Airway epithelial cell (primary cell): Measurements from ENCODE around the gene FAM110D. TPM values are rescaled to one million over a fixed set of nuclear protein-coding genes. Genes with fewer than 3 reads are reported as not detected.

Source experiments
- total RNA-seq: library from RNA; depleted of rRNA; stranded (reverse); fragments of >200 nt; gene quantifications from 2 replicates; pipeline ENCODE4 v1.2.3, GENCODE V29; 2015

FAM110D gene
- total RNA-seq, result not detected in 2 replicates

DNA sequence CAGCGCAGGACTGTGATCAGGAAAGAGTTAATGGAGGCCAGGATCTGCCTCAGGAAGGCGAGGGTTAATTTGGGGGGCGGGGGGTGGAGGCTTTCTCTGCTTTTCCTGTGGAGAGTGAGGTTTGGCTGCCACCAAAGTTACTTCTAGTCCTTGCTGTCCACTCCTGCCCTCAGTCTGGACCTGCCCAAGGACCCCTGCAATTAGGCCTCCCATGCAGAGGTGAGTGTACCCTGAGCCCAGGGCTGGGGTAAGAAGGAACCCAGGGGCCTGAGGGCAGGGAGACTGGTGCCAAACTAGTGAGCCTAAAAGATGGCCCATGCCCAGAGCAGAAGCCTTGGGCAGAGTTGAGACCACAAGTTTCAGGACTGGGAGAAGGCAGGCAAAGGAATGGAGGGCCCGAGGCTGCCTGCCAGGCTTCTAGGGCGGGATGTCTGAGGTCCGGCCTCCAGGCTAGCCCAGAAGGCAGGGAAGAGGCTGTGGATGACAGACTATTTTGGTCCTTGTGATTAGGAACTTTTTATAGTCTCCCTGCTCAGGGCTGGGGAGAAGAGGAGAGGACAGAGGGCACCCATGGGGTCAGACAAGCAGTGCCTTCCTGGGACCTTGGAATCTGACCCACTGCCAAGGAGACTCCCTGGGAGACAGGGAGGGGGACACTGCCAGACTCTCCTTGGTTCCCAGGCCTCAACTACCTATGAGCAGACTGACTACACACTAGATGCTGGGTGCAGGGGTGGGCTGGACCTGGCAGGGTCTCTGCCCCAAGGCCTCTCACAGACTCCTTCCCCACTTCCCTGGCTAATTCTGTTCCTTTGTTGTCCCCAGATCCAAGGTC is at the start of gene FAM110D:
Gene FAM110D (plus strand): TSS at position 172 of the 835 bp plus-strand sequence. CDS start 2,213 bp downstream, outside the sequence.

DNA sequence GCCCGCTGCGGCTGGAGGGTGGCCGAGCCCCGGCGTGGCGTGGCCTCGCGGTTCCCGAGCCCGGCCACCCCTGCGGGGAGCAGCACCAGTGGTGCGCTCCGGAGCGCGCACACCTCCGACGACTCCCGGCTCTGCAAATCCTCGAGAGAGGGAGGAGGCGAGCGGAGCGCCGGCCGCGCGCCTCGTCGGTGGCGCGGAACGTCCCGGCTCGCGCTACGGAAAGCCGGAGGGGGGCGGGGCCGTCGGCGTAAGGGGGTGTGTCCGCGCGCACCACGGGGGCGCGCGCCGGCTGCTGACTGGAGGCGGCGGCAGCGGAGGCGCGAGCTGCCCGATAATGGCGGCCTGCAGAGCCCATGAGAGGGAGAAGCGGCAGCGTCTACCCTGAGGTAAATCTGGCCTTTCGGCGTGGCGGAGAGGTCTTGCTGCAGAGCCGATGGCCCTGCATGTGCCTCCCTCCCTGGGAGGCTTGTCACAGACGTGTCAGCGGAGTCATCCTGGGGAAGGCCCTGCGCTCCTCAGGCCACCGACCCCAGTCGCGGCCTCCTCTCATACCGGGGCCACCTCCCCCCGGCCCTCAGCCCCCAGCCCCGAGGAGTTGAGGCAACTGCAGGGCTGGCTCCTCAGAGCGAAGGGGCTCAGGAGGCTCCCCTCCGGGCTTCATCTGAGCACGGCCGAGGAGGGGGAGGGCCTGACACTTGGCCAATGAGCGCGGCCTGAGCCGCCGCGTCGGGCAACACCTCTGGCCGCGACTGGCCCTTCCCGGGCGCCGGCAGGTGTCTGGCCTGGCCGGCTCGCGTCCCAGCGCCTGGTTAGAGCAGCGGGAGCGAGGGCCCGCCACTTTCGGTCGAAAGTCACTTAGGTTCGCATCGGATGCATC is 47.1 kb upstream of the FAM110D start, which contains the start of gene PDIK1L:
Gene PDIK1L (plus strand): TSS at position 295 of the 877 bp plus-strand sequence. CDS start 2,485 bp downstream, outside the sequence.

DNA sequence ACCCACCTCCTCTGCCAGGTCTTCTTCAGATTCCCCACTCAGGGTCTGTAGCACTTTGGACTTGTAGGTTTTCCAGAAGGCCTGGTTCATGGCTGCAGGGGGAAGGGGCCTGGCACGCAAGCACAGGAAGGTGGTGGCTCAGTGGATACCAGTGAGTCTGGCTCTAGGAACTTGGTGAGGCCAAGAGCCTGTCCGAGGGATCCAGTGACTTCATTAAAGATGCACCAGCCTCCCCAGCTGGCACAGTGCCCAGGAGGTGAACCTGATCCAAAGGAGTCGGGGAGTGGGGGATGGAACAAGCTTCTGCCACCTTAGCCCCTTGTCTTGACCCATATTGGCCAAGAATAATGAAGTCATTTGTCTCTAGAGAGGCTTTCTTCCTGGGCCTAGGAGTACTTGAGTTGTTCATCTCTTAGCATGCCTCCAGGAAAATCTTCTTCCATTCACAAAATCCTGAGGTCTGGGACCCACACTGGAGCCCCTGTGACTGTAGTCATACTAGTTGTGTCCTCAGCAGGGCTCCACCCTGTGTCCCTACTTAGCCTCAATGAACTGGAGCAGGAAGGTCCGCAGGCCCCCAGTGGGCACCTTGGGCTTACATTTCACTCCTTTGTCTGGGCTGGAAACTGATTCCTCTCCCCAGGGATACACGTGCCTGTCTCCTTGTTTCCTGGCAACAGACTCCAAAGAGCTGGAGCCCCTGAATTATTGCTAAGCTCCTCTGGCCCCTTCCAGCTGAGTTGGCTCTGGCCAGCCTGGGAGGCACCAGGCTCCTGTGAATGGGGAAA is 9.7 kb downstream of the FAM110D start, which contains the start of gene C1orf232:
Gene C1orf232 (minus strand): TSS at position 554 of the 788 bp plus-strand sequence. CDS start 464 bp downstream, at position 90.

DNA sequence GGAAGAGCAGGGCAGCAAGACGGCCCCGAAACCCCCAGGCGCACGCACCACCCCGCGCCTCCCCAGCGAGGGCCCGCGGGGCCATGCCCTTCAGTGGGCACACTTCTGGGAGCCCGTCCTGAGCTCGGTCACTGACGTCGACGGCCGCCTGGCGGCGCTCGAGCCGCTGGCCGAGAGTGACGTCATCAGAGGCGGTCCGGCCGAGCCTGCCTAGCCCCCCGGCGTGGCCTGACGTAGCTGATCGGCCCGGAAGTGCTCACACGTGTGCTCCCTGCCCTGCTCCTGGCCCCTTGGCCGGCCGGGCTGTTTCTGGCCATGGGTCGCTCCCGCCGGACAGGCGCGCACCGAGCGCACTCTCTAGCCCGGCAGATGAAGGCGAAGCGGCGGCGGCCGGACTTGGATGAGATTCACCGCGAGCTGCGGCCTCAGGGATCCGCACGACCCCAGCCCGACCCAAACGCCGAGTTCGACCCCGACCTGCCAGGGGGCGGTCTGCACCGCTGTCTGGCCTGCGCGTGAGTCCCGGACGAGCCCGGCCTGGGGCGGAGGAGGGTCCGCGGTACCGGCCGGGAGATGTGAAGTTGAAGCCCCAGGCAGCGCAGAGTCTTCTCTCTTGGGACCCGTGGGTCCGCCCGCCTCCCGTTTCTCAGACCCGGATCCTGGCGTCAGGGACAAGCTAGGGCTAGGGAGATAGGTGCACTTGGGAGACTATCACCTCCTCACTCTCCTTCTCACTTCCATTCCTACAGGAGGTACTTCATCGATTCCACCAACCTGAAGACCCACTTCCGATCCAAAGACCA is 11.0 kb downstream of the FAM110D start, which contains the start of gene ZNF593:
Gene ZNF593 (plus strand): TSS at position 240 of the 803 bp plus-strand sequence. CDS start 76 bp downstream, at position 316.

DNA sequence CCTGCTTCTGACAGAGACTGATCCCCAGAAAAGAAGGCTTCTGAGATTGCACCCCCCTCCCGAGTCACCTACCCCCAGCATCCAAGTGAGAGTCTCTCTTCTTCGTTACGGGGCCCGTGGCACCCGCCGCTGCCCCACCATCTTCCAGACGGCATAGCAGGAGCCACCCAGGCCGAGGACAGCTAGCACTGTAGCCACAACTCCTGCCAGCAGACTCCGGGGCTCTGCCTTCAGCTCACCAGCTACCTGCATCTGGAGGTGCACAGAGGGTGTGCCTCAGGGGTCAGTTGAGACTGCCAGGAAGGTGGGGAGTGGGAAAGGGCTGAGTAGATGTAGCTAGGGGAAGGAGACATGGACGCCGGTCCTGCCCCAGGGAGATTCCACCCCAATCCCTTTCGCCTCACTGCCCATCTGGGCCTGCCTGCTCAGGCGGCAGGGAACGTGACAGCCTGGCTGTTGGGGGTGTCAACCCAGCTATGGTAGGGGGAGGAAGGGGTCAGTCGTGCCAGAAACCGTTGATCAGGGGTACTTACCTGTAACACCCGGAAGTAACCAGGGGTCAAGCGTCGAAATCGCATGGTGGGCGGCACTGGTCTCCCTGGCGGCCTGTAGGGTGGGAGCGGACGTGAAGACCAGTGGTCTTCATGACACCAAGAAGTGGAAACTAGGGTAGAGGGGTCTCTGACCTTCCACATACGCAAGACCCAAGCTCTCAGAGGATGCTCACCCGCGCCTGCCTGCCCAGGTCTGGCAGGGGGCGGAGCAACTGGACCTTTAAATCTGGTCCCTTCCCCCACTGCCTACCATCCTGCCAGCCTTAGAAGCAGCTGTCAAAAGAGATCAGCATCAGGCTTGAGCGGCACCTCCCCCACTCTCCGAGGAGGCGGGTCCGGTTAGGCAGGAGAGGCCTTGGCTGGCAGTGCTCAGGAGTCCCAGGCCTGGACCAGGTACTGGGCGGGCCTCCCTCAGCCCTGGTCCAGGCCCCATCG is 12.5 kb downstream of the FAM110D start, which contains the start of gene ZNF593OS:
Gene ZNF593OS (minus strand): TSS at position 749 of the 989 bp plus-strand sequence. CDS start 171 bp downstream, at position 578.

DNA sequence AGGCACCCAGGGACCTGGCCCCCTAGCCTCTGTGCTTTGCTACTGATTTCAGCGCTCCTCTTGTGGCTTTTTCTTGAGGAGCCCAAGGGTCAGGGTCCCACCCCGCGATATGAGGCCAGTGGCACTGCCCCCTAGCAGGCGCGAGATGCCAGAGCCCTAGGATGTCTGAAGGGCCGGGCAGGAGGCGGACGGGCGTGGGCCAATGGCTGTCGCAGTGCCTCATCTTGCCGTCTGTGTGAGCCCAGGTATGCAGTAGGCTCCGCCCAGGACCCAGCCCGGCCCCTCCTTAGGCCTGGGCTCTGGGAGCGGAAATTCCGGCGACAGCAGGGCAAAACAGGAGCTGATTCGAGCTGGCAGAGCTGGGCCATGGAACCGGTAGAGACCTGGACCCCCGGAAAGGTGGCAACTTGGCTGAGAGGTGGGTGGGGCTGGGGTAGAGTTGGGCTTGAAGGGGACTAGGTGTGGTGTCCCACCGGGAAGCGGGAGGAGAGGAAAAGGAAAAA is 18.4 kb downstream of the FAM110D start, which contains the start of gene CNKSR1:
Gene CNKSR1 (plus strand): TSS at position 310 of the 503 bp plus-strand sequence. CDS start 57 bp downstream, at position 367.

DNA sequence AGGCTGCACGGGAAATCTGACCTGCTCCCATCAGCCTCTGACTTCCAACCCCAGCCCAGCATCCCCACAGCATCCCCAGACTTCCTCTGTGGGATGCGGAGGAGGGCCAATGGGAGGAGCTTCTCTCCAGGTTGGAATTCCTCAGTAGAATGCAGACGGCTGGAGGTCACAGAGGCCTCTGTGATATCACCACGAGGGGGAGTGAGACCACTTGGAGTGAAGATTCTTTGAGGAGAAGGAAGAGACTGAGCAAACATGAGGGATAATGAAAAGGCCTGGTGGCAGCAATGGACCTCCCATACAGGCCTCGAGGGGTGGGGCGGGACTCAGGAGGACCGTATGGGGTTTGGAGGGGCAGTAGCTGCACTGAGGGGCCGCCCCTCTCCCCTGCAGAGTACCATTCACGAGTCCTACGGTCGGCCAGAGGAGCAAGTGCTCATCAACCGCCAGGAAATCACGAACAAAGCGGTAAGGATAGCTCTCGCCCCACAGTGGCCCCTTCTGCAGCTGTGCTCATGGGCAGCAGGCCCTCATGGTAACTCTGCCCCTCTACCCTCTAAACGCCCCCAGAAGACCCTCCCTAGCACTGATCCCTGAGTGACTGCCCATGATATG is 31.6 kb downstream of the FAM110D start, which contains the start of gene CATSPER4:
Gene CATSPER4 (plus strand): TSS at position 230 of the 615 bp plus-strand sequence. CDS start 26 bp downstream, at position 256.

Other genes starting within 250 kb of the FAM110D start
- 12.0 and 12.6 TPM in 2 replicates for gene PAFAH2, start 161.0 kb upstream of the FAM110D start, total RNA-seq
- not detected in 2 replicates for gene EXTL1, start 137.3 kb upstream of the FAM110D start, total RNA-seq
- not detected in 2 replicates for gene SLC30A2, start 113.0 kb upstream of the FAM110D start, total RNA-seq
- gene TRIM63, start 91.4 kb upstream of the FAM110D start, total RNA-seq, result not detected in 2 replicates
- 4.2 and 4.4 TPM in 2 replicates for gene PDIK1L, start 47.3 kb upstream of the FAM110D start, total RNA-seq
- gene C1orf232, start 9.9 kb downstream of the FAM110D start, total RNA-seq, result not detected in 2 replicates
- gene ZNF593, start 10.8 kb downstream of the FAM110D start, total RNA-seq, result 41.9 and 54.0 TPM in 2 replicates
- not detected in 2 replicates for gene ZNF593OS, start 12.8 kb downstream of the FAM110D start, total RNA-seq
- 16.8 and 31.6 TPM in 2 replicates for gene CNKSR1, start 18.4 kb downstream of the FAM110D start, total RNA-seq
- gene CATSPER4, start 31.5 kb downstream of the FAM110D start, total RNA-seq, result not detected in 2 replicates
- gene CEP85, start 75.1 kb downstream of the FAM110D start, total RNA-seq, result 8.2 and 13.9 TPM in 2 replicates
- gene SH3BGRL3, start 121.0 kb downstream of the FAM110D start, total RNA-seq, result 292 and 328 TPM in 2 replicates
- 0.93 and 4.8 TPM in 2 replicates for gene UBXN11, start 147.6 kb downstream of the FAM110D start, total RNA-seq
- not detected in 2 replicates for gene CD52, start 158.9 kb downstream of the FAM110D start, total RNA-seq
- 72.4 and 99.7 TPM in 2 replicates for gene CRYBG2, start 195.1 kb downstream of the FAM110D start, total RNA-seq
- not detected in 2 replicates for gene ZNF683, start 213.7 kb downstream of the FAM110D start, total RNA-seq